GM18526 (cell line): Measurements from ENCODE around the gene MDFIC2.

Source experiments
- POLR2A ChIP-seq: IDR thresholded peaks from 3 replicates; pipeline ENCODE4 v1.6.1; 2011; ENCODE audit not compliant: insufficient read length; ENCODE audit errors: extremely low read depth

The MDFIC2 gene

GRCh38 chr3:70225146-70225545 is 87.3 kb downstream of the MDFIC2 start:
- no peak for TF ChIP-seq POLR2A

GRCh38 chr3:70224337-70224736 is 88.1 kb downstream of the MDFIC2 start:
- TF ChIP-seq POLR2A: no peak

GRCh38 chr3:70218471-70218870 is 94.0 kb downstream of the MDFIC2 start:
- TF ChIP-seq POLR2A: no peak

GRCh38 chr3:70201975-70202374 is 110.5 kb downstream of the MDFIC2 start:
- no peak for TF ChIP-seq POLR2A

- TF ChIP-seq POLR2A: no peak
These were observed 122.5 kb downstream of the MDFIC2 start for GRCh38 chr3:70189884-70190473.

GRCh38 chr3:70186221-70186620 is 126.2 kb downstream of the MDFIC2 start:
- TF ChIP-seq POLR2A: no peak

GRCh38 chr3:70185661-70186060 is 126.8 kb downstream of the MDFIC2 start:
- TF ChIP-seq POLR2A: no peak

GRCh38 chr3:70183781-70184504 is 128.5 kb downstream of the MDFIC2 start:
- no peak for TF ChIP-seq POLR2A

- no peak for TF ChIP-seq POLR2A
These were observed 130.3 kb downstream of the MDFIC2 start for GRCh38 chr3:70182166-70182565.

GRCh38 chr3:70180664-70181063 is 131.8 kb downstream of the MDFIC2 start:
- TF ChIP-seq POLR2A: no peak

- no peak for TF ChIP-seq POLR2A
These were observed 133.3 kb downstream of the MDFIC2 start for GRCh38 chr3:70179111-70179510.

- TF ChIP-seq POLR2A: no peak
These were observed 134.4 kb downstream of the MDFIC2 start for GRCh38 chr3:70177881-70178645.

GRCh38 chr3:70176224-70176623 is 136.2 kb downstream of the MDFIC2 start:
- TF ChIP-seq POLR2A: no peak

- no peak for TF ChIP-seq POLR2A
These were observed 155.6 kb downstream of the MDFIC2 start for GRCh38 chr3:70156808-70157207.

GRCh38 chr3:70150599-70150998 is 161.8 kb downstream of the MDFIC2 start:
- no peak for TF ChIP-seq POLR2A
